ENCODE measurements around the gene KIF21B.

DNA sequence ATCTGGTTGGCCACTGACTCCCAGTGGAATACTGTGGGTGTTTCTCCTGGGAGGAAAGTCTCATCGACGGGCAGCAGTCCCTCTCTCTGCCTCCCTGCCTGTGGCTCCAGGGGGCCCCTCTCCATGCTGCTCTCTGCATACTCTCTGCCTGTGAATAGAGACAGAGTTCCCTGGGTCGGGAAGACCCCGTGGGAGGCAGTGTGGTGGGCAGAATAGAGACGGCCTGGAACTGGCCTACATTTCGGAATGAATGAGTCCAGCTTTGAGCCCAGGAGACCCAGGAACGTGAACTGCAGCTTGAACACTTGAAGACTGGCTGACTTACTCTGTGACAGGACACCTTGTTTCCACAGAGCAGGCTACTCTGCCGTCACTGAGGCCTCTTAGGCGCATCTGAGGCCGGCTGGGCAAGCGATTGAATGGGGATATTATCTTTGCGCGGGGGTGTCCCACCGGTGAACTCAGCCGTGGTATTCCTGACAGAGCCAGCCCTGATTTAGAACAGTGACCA lies 64.0 kb downstream of the KIF21B start:
- TF ChIP-seq, protein P1, sequence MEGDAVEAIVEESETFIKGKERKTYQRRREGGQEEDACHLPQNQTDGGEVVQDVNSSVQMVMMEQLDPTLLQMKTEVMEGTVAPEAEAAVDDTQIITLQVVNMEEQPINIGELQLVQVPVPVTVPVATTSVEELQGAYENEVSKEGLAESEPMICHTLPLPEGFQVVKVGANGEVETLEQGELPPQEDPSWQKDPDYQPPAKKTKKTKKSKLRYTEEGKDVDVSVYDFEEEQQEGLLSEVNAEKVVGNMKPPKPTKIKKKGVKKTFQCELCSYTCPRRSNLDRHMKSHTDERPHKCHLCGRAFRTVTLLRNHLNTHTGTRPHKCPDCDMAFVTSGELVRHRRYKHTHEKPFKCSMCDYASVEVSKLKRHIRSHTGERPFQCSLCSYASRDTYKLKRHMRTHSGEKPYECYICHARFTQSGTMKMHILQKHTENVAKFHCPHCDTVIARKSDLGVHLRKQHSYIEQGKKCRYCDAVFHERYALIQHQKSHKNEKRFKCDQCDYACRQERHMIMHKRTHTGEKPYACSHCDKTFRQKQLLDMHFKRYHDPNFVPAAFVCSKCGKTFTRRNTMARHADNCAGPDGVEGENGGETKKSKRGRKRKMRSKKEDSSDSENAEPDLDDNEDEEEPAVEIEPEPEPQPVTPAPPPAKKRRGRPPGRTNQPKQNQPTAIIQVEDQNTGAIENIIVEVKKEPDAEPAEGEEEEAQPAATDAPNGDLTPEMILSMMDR (IDR thresholded peaks at IDR 0.05; ENCODE audit: borderline replicate concordance, extremely low read depth, low read length, poor library complexity, severe bottlenecking) = no peak
- TF ChIP-seq EZH2 (IDR thresholded peaks at IDR 0.05; ENCODE audit: borderline replicate concordance, low read depth, low read length, severe bottlenecking) = no peak

All from DND-41 (cell line).